Measurements from ENCODE around the gene FAM174C.

FAM174C gene

DNA sequence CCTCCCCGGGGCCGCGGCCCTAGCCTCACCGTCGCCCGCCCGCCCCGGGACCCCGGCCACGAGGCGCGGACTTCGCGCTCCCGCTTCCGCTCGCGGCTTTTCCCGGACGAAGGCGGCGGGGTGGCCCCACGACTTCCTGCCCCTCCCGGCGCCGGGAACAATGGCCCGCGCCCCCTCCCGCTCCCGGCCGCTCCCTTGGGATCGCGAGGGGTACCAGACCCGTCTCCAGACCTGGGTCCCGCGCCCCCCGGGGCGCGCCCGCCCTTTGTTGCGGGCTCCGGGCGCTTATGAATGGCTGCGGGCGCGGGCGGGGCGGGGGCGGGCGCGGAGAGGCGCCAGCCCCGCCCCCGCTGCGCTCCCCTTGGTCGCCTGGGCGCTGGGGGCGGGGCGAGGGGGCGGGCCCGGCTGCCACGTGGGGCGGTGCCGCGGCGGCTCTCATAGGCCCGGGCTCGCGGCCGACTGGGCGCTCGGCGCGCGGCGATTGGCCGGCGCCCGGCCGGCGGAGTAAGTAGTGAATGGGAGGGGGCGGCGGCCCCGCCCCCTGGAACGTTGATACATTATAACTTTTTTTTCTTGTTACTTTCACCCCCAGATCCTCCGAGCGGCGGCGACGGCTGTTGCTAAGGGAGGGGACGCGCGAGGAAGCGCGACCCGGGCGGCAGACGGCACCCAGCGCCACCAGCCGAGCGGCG is 25.9 kb upstream of the FAM174C start (continued):
- TF ChIP-seq, protein P1, sequence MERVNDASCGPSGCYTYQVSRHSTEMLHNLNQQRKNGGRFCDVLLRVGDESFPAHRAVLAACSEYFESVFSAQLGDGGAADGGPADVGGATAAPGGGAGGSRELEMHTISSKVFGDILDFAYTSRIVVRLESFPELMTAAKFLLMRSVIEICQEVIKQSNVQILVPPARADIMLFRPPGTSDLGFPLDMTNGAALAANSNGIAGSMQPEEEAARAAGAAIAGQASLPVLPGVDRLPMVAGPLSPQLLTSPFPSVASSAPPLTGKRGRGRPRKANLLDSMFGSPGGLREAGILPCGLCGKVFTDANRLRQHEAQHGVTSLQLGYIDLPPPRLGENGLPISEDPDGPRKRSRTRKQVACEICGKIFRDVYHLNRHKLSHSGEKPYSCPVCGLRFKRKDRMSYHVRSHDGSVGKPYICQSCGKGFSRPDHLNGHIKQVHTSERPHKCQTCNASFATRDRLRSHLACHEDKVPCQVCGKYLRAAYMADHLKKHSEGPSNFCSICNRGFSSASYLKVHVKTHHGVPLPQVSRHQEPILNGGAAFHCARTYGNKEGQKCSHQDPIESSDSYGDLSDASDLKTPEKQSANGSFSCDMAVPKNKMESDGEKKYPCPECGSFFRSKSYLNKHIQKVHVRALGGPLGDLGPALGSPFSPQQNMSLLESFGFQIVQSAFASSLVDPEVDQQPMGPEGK (tag by site-specific recombination; IDR thresholded peaks at IDR 0.05) = 0 out of 2 replicates have a peak, but pooled peaks have one; percentile 84
- TF ChIP-seq ZBTB8A (tag by site-specific recombination; IDR thresholded peaks at IDR 0.05) = peak; percentile 82
- TF ChIP-seq KLF16 (tag by site-specific recombination; IDR thresholded peaks at IDR 0.05) = peak; percentile 16; the same call in 1 of the 2 replicates
- TF ChIP-seq ZNF112 (tag by site-specific recombination; IDR thresholded peaks at IDR 0.05) = no peak
- TF ChIP-seq ZFHX2 (tag by site-specific recombination; conservative IDR thresholded peaks at IDR 0.05) = no peak; the same call in 1 of the 2 replicates
- no peak for TF ChIP-seq OVOL3 (tag by site-specific recombination; IDR thresholded peaks at IDR 0.05)
- TF ChIP-seq ZBTB20 (tag by site-specific recombination; IDR thresholded peaks at IDR 0.05) = no peak
- TF ChIP-seq ZNF423 (tag by site-specific recombination; IDR thresholded peaks at IDR 0.05) = peak; percentile 91
- TF ChIP-seq SP7 (tag by site-specific recombination; IDR thresholded peaks at IDR 0.05) = no peak
- TF ChIP-seq, protein P2, sequence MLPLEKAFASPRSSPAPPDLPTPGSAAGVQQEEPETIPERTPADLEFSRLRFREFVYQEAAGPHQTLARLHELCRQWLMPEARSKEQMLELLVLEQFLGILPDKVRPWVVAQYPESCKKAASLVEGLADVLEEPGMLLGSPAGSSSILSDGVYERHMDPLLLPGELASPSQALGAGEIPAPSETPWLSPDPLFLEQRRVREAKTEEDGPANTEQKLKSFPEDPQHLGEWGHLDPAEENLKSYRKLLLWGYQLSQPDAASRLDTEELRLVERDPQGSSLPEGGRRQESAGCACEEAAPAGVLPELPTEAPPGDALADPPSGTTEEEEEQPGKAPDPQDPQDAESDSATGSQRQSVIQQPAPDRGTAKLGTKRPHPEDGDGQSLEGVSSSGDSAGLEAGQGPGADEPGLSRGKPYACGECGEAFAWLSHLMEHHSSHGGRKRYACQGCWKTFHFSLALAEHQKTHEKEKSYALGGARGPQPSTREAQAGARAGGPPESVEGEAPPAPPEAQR (tag by site-specific recombination; IDR thresholded peaks at IDR 0.05) = no peak
- TF ChIP-seq, protein P3, sequence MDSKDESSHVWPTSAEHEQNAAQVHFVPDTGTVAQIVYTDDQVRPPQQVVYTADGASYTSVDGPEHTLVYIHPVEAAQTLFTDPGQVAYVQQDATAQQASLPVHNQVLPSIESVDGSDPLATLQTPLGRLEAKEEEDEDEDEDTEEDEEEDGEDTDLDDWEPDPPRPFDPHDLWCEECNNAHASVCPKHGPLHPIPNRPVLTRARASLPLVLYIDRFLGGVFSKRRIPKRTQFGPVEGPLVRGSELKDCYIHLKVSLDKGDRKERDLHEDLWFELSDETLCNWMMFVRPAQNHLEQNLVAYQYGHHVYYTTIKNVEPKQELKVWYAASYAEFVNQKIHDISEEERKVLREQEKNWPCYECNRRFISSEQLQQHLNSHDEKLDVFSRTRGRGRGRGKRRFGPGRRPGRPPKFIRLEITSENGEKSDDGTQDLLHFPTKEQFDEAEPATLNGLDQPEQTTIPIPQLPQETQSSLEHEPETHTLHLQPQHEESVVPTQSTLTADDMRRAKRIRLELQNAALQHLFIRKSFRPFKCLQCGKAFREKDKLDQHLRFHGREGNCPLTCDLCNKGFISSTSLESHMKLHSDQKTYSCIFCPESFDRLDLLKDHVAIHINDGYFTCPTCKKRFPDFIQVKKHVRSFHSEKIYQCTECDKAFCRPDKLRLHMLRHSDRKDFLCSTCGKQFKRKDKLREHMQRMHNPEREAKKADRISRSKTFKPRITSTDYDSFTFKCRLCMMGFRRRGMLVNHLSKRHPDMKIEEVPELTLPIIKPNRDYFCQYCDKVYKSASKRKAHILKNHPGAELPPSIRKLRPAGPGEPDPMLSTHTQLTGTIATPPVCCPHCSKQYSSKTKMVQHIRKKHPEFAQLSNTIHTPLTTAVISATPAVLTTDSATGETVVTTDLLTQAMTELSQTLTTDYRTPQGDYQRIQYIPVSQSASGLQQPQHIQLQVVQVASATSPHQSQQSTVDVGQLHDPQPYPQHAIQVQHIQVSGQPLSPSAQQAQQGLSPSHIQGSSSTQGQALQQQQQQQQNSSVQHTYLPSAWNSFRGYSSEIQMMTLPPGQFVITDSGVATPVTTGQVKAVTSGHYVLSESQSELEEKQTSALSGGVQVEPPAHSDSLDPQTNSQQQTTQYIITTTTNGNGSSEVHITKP (tag by site-specific recombination; IDR thresholded peaks at IDR 0.05) = no peak
- TF ChIP-seq, protein P4, sequence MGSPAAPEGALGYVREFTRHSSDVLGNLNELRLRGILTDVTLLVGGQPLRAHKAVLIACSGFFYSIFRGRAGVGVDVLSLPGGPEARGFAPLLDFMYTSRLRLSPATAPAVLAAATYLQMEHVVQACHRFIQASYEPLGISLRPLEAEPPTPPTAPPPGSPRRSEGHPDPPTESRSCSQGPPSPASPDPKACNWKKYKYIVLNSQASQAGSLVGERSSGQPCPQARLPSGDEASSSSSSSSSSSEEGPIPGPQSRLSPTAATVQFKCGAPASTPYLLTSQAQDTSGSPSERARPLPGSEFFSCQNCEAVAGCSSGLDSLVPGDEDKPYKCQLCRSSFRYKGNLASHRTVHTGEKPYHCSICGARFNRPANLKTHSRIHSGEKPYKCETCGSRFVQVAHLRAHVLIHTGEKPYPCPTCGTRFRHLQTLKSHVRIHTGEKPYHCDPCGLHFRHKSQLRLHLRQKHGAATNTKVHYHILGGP (tag by site-specific recombination; IDR thresholded peaks at IDR 0.05) = no peak
- TF ChIP-seq, protein P5, sequence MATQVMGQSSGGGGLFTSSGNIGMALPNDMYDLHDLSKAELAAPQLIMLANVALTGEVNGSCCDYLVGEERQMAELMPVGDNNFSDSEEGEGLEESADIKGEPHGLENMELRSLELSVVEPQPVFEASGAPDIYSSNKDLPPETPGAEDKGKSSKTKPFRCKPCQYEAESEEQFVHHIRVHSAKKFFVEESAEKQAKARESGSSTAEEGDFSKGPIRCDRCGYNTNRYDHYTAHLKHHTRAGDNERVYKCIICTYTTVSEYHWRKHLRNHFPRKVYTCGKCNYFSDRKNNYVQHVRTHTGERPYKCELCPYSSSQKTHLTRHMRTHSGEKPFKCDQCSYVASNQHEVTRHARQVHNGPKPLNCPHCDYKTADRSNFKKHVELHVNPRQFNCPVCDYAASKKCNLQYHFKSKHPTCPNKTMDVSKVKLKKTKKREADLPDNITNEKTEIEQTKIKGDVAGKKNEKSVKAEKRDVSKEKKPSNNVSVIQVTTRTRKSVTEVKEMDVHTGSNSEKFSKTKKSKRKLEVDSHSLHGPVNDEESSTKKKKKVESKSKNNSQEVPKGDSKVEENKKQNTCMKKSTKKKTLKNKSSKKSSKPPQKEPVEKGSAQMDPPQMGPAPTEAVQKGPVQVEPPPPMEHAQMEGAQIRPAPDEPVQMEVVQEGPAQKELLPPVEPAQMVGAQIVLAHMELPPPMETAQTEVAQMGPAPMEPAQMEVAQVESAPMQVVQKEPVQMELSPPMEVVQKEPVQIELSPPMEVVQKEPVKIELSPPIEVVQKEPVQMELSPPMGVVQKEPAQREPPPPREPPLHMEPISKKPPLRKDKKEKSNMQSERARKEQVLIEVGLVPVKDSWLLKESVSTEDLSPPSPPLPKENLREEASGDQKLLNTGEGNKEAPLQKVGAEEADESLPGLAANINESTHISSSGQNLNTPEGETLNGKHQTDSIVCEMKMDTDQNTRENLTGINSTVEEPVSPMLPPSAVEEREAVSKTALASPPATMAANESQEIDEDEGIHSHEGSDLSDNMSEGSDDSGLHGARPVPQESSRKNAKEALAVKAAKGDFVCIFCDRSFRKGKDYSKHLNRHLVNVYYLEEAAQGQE (tag by site-specific recombination; IDR thresholded peaks at IDR 0.05) = 0 out of 2 replicates have a peak, but pooled peaks have one; percentile 22
- TF ChIP-seq ZNF664 (tag by site-specific recombination; IDR thresholded peaks at IDR 0.05) = no peak
- TF ChIP-seq ZNF354C (tag by site-specific recombination; IDR thresholded peaks at IDR 0.05; ENCODE audit: borderline replicate concordance, low read depth) = no peak
- TF ChIP-seq ZNF366 (tag by site-specific recombination; conservative IDR thresholded peaks at IDR 0.05) = no peak
- TF ChIP-seq, protein P6, sequence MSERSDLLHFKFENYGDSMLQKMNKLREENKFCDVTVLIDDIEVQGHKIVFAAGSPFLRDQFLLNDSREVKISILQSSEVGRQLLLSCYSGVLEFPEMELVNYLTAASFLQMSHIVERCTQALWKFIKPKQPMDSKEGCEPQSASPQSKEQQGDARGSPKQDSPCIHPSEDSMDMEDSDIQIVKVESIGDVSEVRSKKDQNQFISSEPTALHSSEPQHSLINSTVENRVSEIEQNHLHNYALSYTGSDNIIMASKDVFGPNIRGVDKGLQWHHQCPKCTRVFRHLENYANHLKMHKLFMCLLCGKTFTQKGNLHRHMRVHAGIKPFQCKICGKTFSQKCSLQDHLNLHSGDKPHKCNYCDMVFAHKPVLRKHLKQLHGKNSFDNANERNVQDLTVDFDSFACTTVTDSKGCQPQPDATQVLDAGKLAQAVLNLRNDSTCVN (tag by site-specific recombination; optimal IDR thresholded peaks at IDR 0.05) = no peak
- no peak for TF ChIP-seq HOXC10 (CRISPR knock-in tag; IDR thresholded peaks at IDR 0.05)
- peak; percentile 59 for TF ChIP-seq ZNF341 (tag by site-specific recombination; IDR thresholded peaks at IDR 0.05; ENCODE audit: low read depth)
- TF ChIP-seq, protein P7, sequence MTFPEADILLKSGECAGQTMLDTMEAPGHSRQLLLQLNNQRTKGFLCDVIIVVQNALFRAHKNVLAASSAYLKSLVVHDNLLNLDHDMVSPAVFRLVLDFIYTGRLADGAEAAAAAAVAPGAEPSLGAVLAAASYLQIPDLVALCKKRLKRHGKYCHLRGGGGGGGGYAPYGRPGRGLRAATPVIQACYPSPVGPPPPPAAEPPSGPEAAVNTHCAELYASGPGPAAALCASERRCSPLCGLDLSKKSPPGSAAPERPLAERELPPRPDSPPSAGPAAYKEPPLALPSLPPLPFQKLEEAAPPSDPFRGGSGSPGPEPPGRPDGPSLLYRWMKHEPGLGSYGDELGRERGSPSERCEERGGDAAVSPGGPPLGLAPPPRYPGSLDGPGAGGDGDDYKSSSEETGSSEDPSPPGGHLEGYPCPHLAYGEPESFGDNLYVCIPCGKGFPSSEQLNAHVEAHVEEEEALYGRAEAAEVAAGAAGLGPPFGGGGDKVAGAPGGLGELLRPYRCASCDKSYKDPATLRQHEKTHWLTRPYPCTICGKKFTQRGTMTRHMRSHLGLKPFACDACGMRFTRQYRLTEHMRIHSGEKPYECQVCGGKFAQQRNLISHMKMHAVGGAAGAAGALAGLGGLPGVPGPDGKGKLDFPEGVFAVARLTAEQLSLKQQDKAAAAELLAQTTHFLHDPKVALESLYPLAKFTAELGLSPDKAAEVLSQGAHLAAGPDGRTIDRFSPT (tag by site-specific recombination; IDR thresholded peaks at IDR 0.05) = peak; percentile 47; the same call in 1 of the 2 replicates
- TF ChIP-seq SP2 (tag by site-specific recombination; IDR thresholded peaks at IDR 0.05) = 0 out of 2 replicates have a peak, but pooled peaks have one; percentile 24
- TF ChIP-seq KLF10 (tag by site-specific recombination; IDR thresholded peaks at IDR 0.05) = peak; percentile 94
- peak; percentile 85 for TF ChIP-seq PRDM1 (tag by site-specific recombination; IDR thresholded peaks at IDR 0.05)
- no peak for TF ChIP-seq ZNF791 (tag by site-specific recombination; IDR thresholded peaks at IDR 0.05)
